ENCODE results near the gene SETD4.
"Not testable (repeated sequence)": the region's sequence is repeated elsewhere in the genome, so short reads cannot be mapped to it uniquely, and the experiment has no call there.

Gene SETD4

GRCh38 chr21:36076878-36077655, 16.7 kb upstream of the SETD4 start:
- H3K4me3 ChIP-seq (ENCODE audit: low read length), result no peak overlapping the region
- DNase-seq (ENCODE audit: low read depth), result no peak
- TF ChIP-seq CTCF (conservative IDR thresholded peaks at IDR 0.05; ENCODE audit: low read depth, low read length), result no peak

- TF ChIP-seq CTCF (conservative IDR thresholded peaks at IDR 0.05; ENCODE audit: low read depth, low read length), result no peak
- no peak overlapping the region for H3K4me3 ChIP-seq (ENCODE audit: low read length)
- DNase-seq (ENCODE audit: low read depth), result no peak
Measured at GRCh38 chr21:36075953-36076352, 15.6 kb upstream of the SETD4 start.

GRCh38 chr21:36075171-36075570, 14.8 kb upstream of the SETD4 start:
- DNase-seq (ENCODE audit: low read depth), result no peak
- TF ChIP-seq CTCF (conservative IDR thresholded peaks at IDR 0.05; ENCODE audit: low read depth, low read length), result no peak
- H3K4me3 ChIP-seq (ENCODE audit: low read length), result no peak overlapping the region

GRCh38 chr21:36073911-36074310, 13.6 kb upstream of the SETD4 start:
- H3K4me3 ChIP-seq (ENCODE audit: low read length); DNase-seq (ENCODE audit: low read depth): not testable (repeated sequence)

GRCh38 chr21:36073181-36073580, 12.9 kb upstream of the SETD4 start:
- no peak overlapping the region for H3K4me3 ChIP-seq (ENCODE audit: low read length)
- DNase-seq (ENCODE audit: low read depth), result no peak
- no peak for TF ChIP-seq CTCF (conservative IDR thresholded peaks at IDR 0.05; ENCODE audit: low read depth, low read length)

- no peak for DNase-seq (ENCODE audit: low read depth)
- H3K4me3 ChIP-seq (ENCODE audit: low read length), result no peak overlapping the region
- no peak for TF ChIP-seq CTCF (conservative IDR thresholded peaks at IDR 0.05; ENCODE audit: low read depth, low read length)
Measured at GRCh38 chr21:36072453-36073162, 12.3 kb upstream of the SETD4 start.

GRCh38 chr21:36070999-36071398, 10.7 kb upstream of the SETD4 start:
- no peak overlapping the region for H3K4me3 ChIP-seq (ENCODE audit: low read length)
- TF ChIP-seq CTCF (conservative IDR thresholded peaks at IDR 0.05; ENCODE audit: low read depth, low read length), result no peak
- DNase-seq (ENCODE audit: low read depth), result no peak
